Ovary (tissue), 9 donors: Measurements from ENCODE around the gene KDM2B. TPM values are rescaled to one million over a fixed set of nuclear protein-coding genes. Genes with fewer than 3 reads are reported as not detected.
"Not testable (repeated sequence)": the region's sequence is repeated elsewhere in the genome, so short reads cannot be mapped to it uniquely, and the experiment has no call there.

ENCODE experiments used
- DNase-seq, 5 donors: peaks; one replicate each; pipeline ENCODE4 v3.0.0-alpha.2; 2019 to 2020
- H3K27ac ChIP-seq, 2 donors: fragments of 200-600 bp; one replicate each; pipeline versions ENCODE4 v1.5.1 to v1.8.0; 2019 to 2022
- H3K27me3 ChIP-seq: fragments of 200-600 bp; one replicate; pipeline ENCODE4 v1.8.0; 2022
- H3K36me3 ChIP-seq: fragments of 200-600 bp; sonication (generic); one replicate; pipeline ENCODE4 v1.5.1; 2019
- H3K4me1 ChIP-seq: one replicate; pipeline ENCODE4 v1.8.1; 2013; ENCODE audit warnings: mild to moderate bottlenecking, moderate library complexity; ENCODE audit not compliant: insufficient read depth
- H3K4me3 ChIP-seq: fragments of 200-600 bp; sonication (generic); one replicate; pipeline ENCODE4 v1.5.1; 2017
- H3K9me3 ChIP-seq, 2 donors: fragments of 200-600 bp in 1 of 2; sonication (generic) in 1 of 2; one replicate each; pipeline versions ENCODE4 v1.5.1 to v1.8.1; 2013 to 2019; ENCODE audit warnings: mild to moderate bottlenecking in 1 of 2, moderate library complexity in 1 of 2
- CTCF ChIP-seq, 3 donors: fragments of 450-650 bp in 2 of 3; fragments of 200-600 bp in 1 of 3; IDR thresholded peaks; one replicate each; pipeline versions ENCODE4 v1.5.1 to v1.8.0; 2016 to 2022; ENCODE audit warnings: antibody characterized with exemption in 3 of 3, mild to moderate bottlenecking in 1 of 3
- EP300 ChIP-seq: sonication (generic); formaldehyde crosslinking; IDR thresholded peaks from one replicate; pipeline ENCODE4 v1.6.1; 2017; ENCODE audit warnings: antibody characterized with exemption
- POLR2A ChIP-seq: fragments of 450-650 bp; IDR thresholded peaks from one replicate; pipeline ENCODE4 v1.6.1; 2017; ENCODE audit warnings: antibody characterized with exemption, mild to moderate bottlenecking, moderate library complexity
- WGBS, 3 donors: extraction: QIAGEN DNeasy Blood & Tissue Kit in 1 of 3; methylation state at CpG; one replicate each; pipeline versions ENCODE4 v1.1.5 to v1.1.7; 2013 to 2017; 5-methylcytosine and 5-hydroxymethylcytosine counted together
- intact Hi-C, 4 donors: fragments of 100-400 bp; cut with DNase I; formaldehyde crosslinking; loops; one replicate each; pipeline versions ENCODE4 v1.11.0 to v1.15.1; 2022 to 2023
- microRNA-seq, 3 donors: library from miRNA; unstranded; fragments of <30 nt; microRNA quantifications; one replicate each; pipeline versions ENCODE4 to v1.2.0, GENCODE V29; 2019 to 2020
- polyA plus RNA-seq, 2 donors: library from polyadenylated mRNA; stranded (reverse); fragments of 200-250 nt in 1 of 2; fragments of 350-450 nt in 1 of 2; fragmentation: Illumina TruSeq in 1 of 2; extraction: RNeasy Lipid Tissue Mini Kit (QIAGEN cat#74804) in 1 of 2; gene quantifications; one replicate each; pipeline ENCODE4 v1.2.3, GENCODE V29; 2013 to 2014
- small RNA-seq: library from RNA; depleted of rRNA; stranded (forward); fragments of <200 nt; gene quantifications from one replicate; pipeline ENCODE3, GENCODE V24; 2016
- total RNA-seq, 7 donors: library from RNA; depleted of rRNA in 2 of 7; stranded (reverse); fragments of >200 nt in 2 of 7; fragmentation: NEBNext Ultra II Directional in 3 of 7; extraction: Animal tissue kit (Norgen Biotek cat#: 25700) in 3 of 7; gene quantifications; one replicate each; pipeline versions ENCODE4 v1.1.0 to v1.2.4, GENCODE V29; 2016 to 2023
- donor health status: DM: no; HTN: no; CAD: no; lungs with moderate emphysema.
- donor health status: DM: no; HTN: no; CAD: no.
- donor health status: Bipolar disorder and iron deficiency.
- donor health status: DM: yes; HTN: yes; CAD: no.
- donor health status: DM: no; HTN: no; CAD: no.
- donor health status: DM: yes; HTN: yes; CAD: no.

KDM2B gene
- total and polyA plus RNA-seq, 9 donors = 13.2 to 33.6 (median 23.4) TPM

DNA sequence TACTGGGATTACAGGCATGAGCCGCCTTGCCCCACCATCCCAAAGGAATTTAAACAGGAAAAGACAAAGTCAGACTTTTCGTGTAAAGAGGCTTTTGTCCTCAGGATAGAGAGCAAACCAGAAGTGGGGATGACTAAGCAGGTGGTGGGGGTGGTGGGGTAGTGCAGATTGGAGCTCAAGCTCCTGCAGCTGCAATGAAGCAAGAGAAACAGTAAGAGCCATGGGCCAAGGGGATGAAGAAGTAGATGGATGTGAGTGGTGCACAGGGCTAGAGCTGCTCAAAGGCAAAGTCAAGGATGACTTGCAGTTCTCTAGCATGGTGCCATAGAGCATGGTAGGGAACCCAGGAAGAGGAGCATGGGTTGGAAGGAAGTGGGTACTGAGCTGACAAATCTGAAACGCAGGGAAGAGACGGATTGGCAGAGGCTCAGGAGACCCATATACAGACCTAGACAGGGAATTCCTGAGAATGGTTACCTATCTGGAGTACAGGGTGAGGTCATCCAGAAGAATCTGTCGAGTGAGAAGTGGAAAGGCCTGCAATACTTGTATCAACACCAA is 192.3 kb downstream of the KDM2B start:
- intact Hi-C loops = no loop called here
- H3K27ac ChIP-seq = no peak overlapping the region
- H3K9me3 ChIP-seq = no peaks in the 10 kb centered on the region
- H3K27me3 ChIP-seq = no peaks in the 10 kb centered on the region
- no peak for TF ChIP-seq EP300
- TF ChIP-seq CTCF (IDR thresholded peaks at IDR 0.05) = no peak
- TF ChIP-seq POLR2A = no peak
- no peaks in the 10 kb centered on the region for H3K4me1 ChIP-seq
- no peak overlapping the region for H3K4me3 ChIP-seq
- no peaks in the 10 kb centered on the region for H3K36me3 ChIP-seq
- no peak for DNase-seq
- WGBS, 3 donors = 78 to 80% (median 80%) methylated on average over 5 of the region's 5 CpGs

DNA sequence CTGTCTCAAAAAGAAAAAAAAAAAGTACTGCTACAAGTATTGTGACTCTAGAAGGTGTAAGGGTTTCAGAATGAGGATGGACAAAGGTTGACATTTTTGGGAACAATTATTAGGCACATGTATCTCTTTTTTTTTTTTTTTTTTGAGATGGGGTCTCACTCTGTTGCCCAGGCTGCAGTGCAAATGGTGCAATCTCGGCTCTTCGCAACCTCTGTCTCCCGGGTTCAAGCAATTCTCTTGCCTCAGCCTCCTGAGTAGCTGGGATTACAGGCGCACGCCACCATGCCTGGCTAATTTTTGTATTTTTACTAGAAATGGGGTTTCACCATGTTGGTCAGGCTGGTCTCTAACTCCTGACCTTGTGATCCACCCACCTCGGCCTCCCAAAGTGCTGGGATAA is 195.9 kb downstream of the KDM2B start:
- H3K36me3 ChIP-seq, DNase-seq, H3K27me3 ChIP-seq, H3K4me3 ChIP-seq, intact Hi-C loops, H3K27ac ChIP-seq, H3K9me3 ChIP-seq, H3K4me1 ChIP-seq: not testable (repeated sequence)
- WGBS, 3 donors = 69 to 83% (median 79%) methylated on average over 6 of the region's 6 CpGs

DNA sequence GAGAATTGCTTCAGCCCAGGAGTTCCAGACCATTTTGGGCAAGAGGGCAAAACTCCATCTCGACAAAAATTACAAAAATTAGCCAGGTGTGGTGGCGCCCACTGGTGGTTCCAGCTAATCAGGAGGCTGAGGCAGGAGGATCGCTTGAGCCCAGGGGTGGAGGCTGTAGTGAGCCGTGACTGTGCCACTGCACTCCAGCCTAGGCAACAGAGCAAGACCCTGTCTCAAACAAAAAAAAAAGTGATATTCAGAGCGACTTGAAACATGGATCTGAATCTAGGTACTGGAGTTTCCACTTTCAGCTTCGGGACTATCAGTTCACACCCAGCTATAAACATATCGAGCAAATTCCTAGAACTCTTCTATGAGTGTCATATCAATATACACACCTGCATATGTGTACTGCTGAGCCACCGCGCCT is 197.2 kb downstream of the KDM2B start:
- 90 to 93% (median 91%) methylated on average over 9 of the region's 9 CpGs for WGBS, 3 donors
- no peak for TF ChIP-seq EP300
- no peak overlapping the region for H3K27ac ChIP-seq

DNA sequence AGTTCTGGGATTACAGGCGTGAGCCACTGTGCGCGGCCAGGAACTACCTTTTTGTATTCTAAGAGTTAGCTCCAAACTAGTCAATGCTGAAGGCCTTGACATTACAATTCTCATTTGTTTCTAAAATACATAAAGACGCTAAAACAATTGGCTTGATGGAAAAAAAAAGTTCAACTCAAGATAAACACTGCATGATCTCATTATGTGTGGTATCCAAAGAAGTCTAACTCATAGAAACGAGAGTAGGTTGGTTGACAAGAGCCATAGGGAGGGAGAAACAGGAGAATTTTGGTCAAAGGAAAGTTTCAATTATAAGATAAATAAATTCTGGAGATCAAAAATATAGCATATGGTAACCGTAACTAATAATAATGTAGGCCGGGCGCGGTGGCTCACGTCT is 200.9 kb downstream of the KDM2B start:
- no peak overlapping the region for H3K4me3 ChIP-seq
- WGBS, 3 donors = 85 to 88% (median 87%) methylated on average over 10 of the region's 10 CpGs
- no peaks in the 10 kb centered on the region for H3K27me3 ChIP-seq
- H3K36me3 ChIP-seq = no peaks in the 10 kb centered on the region
- H3K4me1 ChIP-seq = no peaks in the 10 kb centered on the region
- intact Hi-C loops = no loop called here
- no peak for DNase-seq
- H3K9me3 ChIP-seq = no peaks in the 10 kb centered on the region
- H3K27ac ChIP-seq = no peak overlapping the region
- TF ChIP-seq EP300 = no peak
- no peak for TF ChIP-seq CTCF (IDR thresholded peaks at IDR 0.05)
- TF ChIP-seq POLR2A = no peak

More for the DNA sequence above, 197.2 kb downstream of the KDM2B start:
- Histone ChIP-seq H3K4me1 (no peaks in the 10 kb centered on the region), H3K36me3 (no peaks in the 10 kb centered on the region), H3K9me3 (no peaks in the 10 kb centered on the region), H3K27me3 (no peaks in the 10 kb centered on the region), H3K4me3 (no peak overlapping the region)
- DNase-seq = no peak
- intact Hi-C loops = no loop called here

Small RNA genes lying within 50 kb of the gene (microRNA-seq; reads per million reads assigned to microRNA genes)
- 0 reads per million in 3 donors for gene MIR7107

Small RNA genes lying within 50 kb of the gene (small RNA-seq; reads per million reads assigned to genes)
- not detected for gene RNU6-1004P

Other genes with a start within 250 kb of the KDM2B start
- gene ANAPC5, start 228.6 kb downstream of the KDM2B start, total RNA-seq = 10 to 100 TPM; 58.1 to 91.4 (median 71.6) TPM
- 100 to 1,000 TPM in 1 of 2 donors, 10 to 100 TPM in 1; 83.1 to 149 TPM for gene ANAPC5, start 228.6 kb downstream of the KDM2B start, polyA plus RNA-seq
- gene RNF34, start 180.9 kb downstream of the KDM2B start, total RNA-seq = 10 to 100 TPM; 22.2 to 39.8 (median 29.3) TPM
- gene RNF34, start 180.9 kb downstream of the KDM2B start, polyA plus RNA-seq = 10 to 100 TPM; 17.3 to 25.1 TPM
- 10 to 100 TPM in 5 of 7 donors, 1 to 10 TPM in 2; 4.5 to 18.4 (median 12.3) TPM for gene ORAI1, start 45.5 kb upstream of the KDM2B start, total RNA-seq
- gene ORAI1, start 45.5 kb upstream of the KDM2B start, polyA plus RNA-seq = 10 to 100 TPM in 1 of 2 donors, 1 to 10 TPM in 1; 3.4 to 13.7 TPM
- gene MORN3, start 88.6 kb upstream of the KDM2B start, total RNA-seq = 1 to 10 TPM in 2 of 7 donors, under 1 TPM in 5; 0.08 to 3.2 (median 0.65) TPM
- 1 to 10 TPM in 1 of 2 donors, under 1 TPM in 1; 0.65 to 1.2 TPM for gene MORN3, start 88.6 kb upstream of the KDM2B start, polyA plus RNA-seq
- gene TMEM120B, start 131.7 kb upstream of the KDM2B start, total RNA-seq = 10 to 100 TPM in 4 of 7 donors, 1 to 10 TPM in 3; 2.0 to 15.3 (median 10.1) TPM
- 1 to 10 TPM; 4.7 to 5.6 TPM for gene TMEM120B, start 131.7 kb upstream of the KDM2B start, polyA plus RNA-seq
- 10 to 100 TPM in 6 of 7 donors, 1 to 10 TPM in 1; 9.3 to 37.3 (median 18.2) TPM for gene RHOF, start 212.7 kb upstream of the KDM2B start, total RNA-seq
- gene RHOF, start 212.7 kb upstream of the KDM2B start, polyA plus RNA-seq = 1 to 10 TPM; 3.7 to 7.9 TPM
- 10 to 100 TPM in 5 of 7 donors, 1 to 10 TPM in 2; 8.7 to 44.6 (median 31.7) TPM for gene SETD1B, start 223.0 kb upstream of the KDM2B start, total RNA-seq
- 10 to 100 TPM in 1 of 2 donors, 1 to 10 TPM in 1; 6.2 to 15.5 TPM for gene SETD1B, start 223.0 kb upstream of the KDM2B start, polyA plus RNA-seq